IPS DF 6.9 (cell line): Measurements from ENCODE around the gene ZBED2.
"Not testable (repeated sequence)": the region's sequence is repeated elsewhere in the genome, so short reads cannot be mapped to it uniquely, and the experiment has no call there.

Experiments
- DNase-seq: peaks from one replicate; pipeline ENCODE4 v3.0.0-alpha.2; 2013; ENCODE audit warnings: low read depth, low spot score
- H3K27ac ChIP-seq: one replicate; pipeline ENCODE4 v1.5.1; 2013; ENCODE audit warnings: low read length, control low read depth
- H3K27me3 ChIP-seq: 2 replicates; pipeline ENCODE4 v1.6.1; 2013; ENCODE audit warnings: mild to moderate bottlenecking, low read length; ENCODE audit not compliant: control insufficient read depth, insufficient read depth
- H3K36me3 ChIP-seq: 2 replicates; pipeline ENCODE4 v1.6.1; 2013; ENCODE audit warnings: low read length; ENCODE audit not compliant: control insufficient read depth, insufficient read depth
- H3K4me1 ChIP-seq: 2 replicates; pipeline ENCODE4 v1.6.1; 2013; ENCODE audit warnings: low read length; ENCODE audit not compliant: control insufficient read depth, insufficient read depth
- H3K4me3 ChIP-seq: 2 replicates; pipeline ENCODE4 v1.5.1; 2013; ENCODE audit warnings: mild to moderate bottlenecking, low read length
- H3K9me3 ChIP-seq: 2 replicates; pipeline ENCODE4 v1.6.1; 2013; ENCODE audit warnings: low read length, inconsistent platforms; ENCODE audit not compliant: control insufficient read depth, insufficient read depth
- WGBS: extraction: QIAGEN DNeasy Blood & Tissue Kit; methylation state at CpG from one replicate; pipeline ENCODE4 v1.1.7; 2013; ENCODE audit warnings: mixed read lengths, missing lambda C conversion rate; ENCODE audit not compliant: insufficient read length, insufficient coverage; 5-methylcytosine and 5-hydroxymethylcytosine counted together

ZBED2 gene

DNA sequence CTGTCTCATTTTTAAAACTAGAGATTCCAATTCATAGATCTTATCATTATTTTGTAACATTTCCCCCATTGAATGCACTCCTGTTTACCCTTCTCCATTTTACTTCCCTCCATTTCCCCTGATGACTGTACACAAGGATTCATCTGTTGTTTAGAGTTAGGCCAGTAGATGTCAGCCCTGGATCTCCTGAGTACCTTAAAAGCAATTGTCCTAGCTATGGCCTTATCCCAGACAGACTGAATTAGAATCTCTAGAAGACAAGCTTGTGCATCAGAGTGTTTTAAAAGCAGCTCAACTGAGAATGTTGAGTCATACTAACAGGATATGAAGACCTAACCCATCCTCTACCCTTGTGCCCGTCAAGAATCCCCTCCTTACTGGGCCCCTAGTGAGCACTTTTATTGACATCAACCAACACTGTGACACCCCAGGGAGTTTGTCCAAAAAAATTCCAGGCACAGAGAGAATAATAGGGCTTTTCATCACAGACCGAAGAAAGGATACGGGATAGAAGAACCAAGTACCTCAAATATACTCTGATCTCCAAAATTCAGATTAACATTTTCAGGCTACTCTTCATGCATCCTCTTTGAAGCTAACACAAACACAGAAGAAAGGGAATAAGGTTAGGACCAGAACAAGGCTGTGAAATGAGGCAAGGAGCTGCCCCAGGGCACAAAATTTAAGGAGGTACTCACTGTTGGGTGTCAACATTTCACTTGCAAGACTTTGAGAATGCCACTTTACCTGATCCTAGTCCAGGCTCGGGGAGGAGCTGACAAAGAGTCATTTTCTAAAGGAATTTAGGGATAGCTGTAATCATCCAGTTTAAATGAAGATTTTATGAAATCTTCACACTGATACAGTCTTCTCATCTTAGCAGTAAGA, 17.1 kb downstream of the ZBED2 start:
- no CpG with 5 or more reads among the region's 4 CpGs for WGBS
- no peaks in the 10 kb centered on the region for H3K27me3 ChIP-seq
- H3K4me1 ChIP-seq, result no peaks in the 10 kb centered on the region
- no peak overlapping the region for H3K27ac ChIP-seq
- no peaks in the 10 kb centered on the region for H3K36me3 ChIP-seq
- H3K9me3 ChIP-seq, result no peaks in the 10 kb centered on the region
- H3K4me3 ChIP-seq, result no peak overlapping the region
- DNase-seq, result peak; percentile 11

DNA sequence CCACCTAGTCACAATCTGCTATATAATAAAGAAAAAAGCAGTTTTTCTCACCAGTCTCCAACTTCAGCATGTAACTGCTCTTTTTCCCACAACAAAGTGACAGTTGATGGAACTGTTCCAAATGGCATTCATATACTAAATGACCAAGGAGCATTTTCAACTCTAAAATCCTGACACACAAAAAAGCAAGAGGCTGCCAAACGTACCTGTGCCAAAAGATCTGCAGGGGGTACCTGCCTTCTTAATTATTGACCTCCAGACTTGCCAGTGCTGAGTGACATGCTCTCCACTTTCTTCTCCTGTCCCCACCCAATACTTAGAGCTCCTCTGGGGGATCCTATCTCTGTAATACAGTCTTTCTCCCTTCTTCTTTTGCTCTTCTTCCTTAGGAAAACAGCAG, 18.0 kb downstream of the ZBED2 start:
- H3K9me3 ChIP-seq, result no peaks in the 10 kb centered on the region
- no peaks in the 10 kb centered on the region for H3K36me3 ChIP-seq
- H3K4me1 ChIP-seq, result no peaks in the 10 kb centered on the region
- no peak overlapping the region for H3K4me3 ChIP-seq
- no CpG with 5 or more reads among the region's 1 CpG for WGBS
- no peaks in the 10 kb centered on the region for H3K27me3 ChIP-seq
- H3K27ac ChIP-seq, result no peak overlapping the region
- DNase-seq, result no peak

- WGBS, result no CpG with 5 or more reads among the region's 6 CpGs
- H3K4me1 ChIP-seq, result no peaks in the 10 kb centered on the region
- no peak for DNase-seq
- H3K36me3 ChIP-seq, result no peaks in the 10 kb centered on the region
- H3K27me3 ChIP-seq, result no peaks in the 10 kb centered on the region
- H3K9me3 ChIP-seq, result no peaks in the 10 kb centered on the region
- no peak overlapping the region for H3K4me3 ChIP-seq
- no peak overlapping the region for H3K27ac ChIP-seq
Observed at GRCh38 chr3:111571907-111572460, 23.2 kb downstream of the ZBED2 start.

DNA sequence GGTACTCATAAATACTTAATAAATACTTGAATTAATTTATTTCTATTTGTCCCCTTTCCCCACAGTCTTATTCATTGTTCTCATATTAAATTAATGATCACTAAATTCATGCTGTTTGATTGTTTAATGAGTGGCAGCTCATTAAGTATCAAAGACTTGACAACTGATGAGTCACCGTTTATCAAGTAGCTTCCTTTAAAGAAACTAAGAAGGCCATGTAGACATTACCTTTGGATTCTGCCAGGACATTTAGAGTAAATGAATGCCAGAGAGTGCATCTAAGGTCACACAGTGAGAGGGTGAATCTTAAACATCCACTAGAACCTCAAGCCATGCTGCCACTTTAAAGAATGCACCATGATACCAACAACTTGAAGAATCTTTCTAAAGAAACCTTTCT, 23.9 kb downstream of the ZBED2 start:
- Histone ChIP-seq H3K9me3 (no peaks in the 10 kb centered on the region), H3K36me3 (no peaks in the 10 kb centered on the region), H3K27me3 (no peaks in the 10 kb centered on the region), H3K27ac (no peak overlapping the region), H3K4me1 (no peaks in the 10 kb centered on the region), H3K4me3 (no peak overlapping the region)
- DNase-seq, result no peak
- no CpG with 5 or more reads among the region's 1 CpG for WGBS

DNA sequence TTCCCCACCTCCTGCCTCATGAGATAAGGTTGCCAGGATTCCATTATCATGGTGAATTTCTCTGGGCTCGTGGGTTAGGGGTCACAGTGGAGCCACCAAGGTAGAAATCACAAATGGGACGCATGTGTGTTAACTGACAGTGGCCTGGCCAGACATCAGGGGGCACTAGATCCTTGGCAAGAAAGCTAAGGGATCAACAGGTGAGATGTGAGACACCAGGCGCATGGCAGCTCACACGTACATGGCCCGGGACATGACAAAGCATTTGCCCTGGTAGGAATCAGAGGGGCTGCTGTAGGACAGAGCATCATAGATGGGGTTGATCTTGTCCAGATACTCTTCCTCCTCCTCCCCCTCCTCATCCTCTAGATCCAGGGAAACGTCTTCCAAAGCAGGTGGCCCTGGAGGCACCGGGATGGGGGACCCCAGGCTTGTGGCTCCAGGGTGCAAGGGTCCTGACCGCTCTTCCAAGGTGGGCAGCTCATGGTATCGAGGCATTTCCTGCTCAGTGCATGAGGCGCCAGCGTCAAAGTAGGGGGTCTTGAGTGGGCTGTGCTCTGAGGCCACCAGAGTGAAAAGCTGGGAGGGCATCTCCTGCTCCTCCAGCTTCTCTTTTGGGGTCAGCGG, 24.6 kb downstream of the ZBED2 start:
- H3K36me3 ChIP-seq, result no peaks in the 10 kb centered on the region
- no peaks in the 10 kb centered on the region for H3K4me1 ChIP-seq
- H3K27ac ChIP-seq, result no peak overlapping the region
- H3K9me3 ChIP-seq, result no peaks in the 10 kb centered on the region
- DNase-seq, result no peak
- no peaks in the 10 kb centered on the region for H3K27me3 ChIP-seq
- no CpG with 5 or more reads among the region's 12 CpGs for WGBS
- H3K4me3 ChIP-seq, result no peak overlapping the region

- no peaks in the 10 kb centered on the region for H3K27me3 ChIP-seq
- no peak for DNase-seq
- no peak overlapping the region for H3K27ac ChIP-seq
- no peak overlapping the region for H3K4me3 ChIP-seq
- no peaks in the 10 kb centered on the region for H3K9me3 ChIP-seq
- H3K4me1 ChIP-seq, result no peaks in the 10 kb centered on the region
- no peaks in the 10 kb centered on the region for H3K36me3 ChIP-seq
Observed at GRCh38 chr3:111568911-111569310, 26.2 kb downstream of the ZBED2 start.

- Histone ChIP-seq H3K4me1 (no peaks in the 10 kb centered on the region), H3K9me3 (no peaks in the 10 kb centered on the region), H3K27ac (no peak overlapping the region), H3K4me3 (no peak overlapping the region), H3K27me3 (no peaks in the 10 kb centered on the region), H3K36me3 (no peaks in the 10 kb centered on the region)
- 100% methylated on average over 1 of the region's 2 CpGs for WGBS
- no peak for DNase-seq
Observed at GRCh38 chr3:111568355-111568754, 26.8 kb downstream of the ZBED2 start.

GRCh38 chr3:111566844-111567243, 28.3 kb downstream of the ZBED2 start:
- H3K27me3 ChIP-seq, result no peaks in the 10 kb centered on the region
- H3K4me3 ChIP-seq, result no peak overlapping the region
- DNase-seq, result no peak
- no peak overlapping the region for H3K27ac ChIP-seq
- no CpG with 5 or more reads among the region's 2 CpGs for WGBS
- no peaks in the 10 kb centered on the region for H3K4me1 ChIP-seq
- H3K9me3 ChIP-seq, result no peaks in the 10 kb centered on the region
- no peaks in the 10 kb centered on the region for H3K36me3 ChIP-seq

DNA sequence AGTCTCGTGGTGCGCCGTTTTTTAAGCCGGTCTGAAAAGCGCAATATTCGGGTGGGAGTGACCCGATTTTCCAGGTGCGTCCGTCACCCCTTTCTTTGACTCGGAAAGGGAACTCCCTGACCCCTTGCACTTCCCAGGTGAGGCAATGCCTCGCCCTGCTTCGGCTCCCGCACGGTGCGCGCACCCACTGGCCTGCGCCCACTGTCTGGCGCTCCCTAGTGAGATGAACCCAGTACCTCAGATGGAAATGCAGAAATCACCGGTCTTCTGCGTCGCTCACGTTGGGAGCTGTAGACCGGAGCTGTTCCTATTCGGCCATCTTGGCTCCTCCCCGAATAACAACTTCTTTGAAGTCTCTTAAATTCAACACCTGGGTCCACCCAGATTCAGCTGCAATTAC, 33.2 kb downstream of the ZBED2 start:
- H3K9me3 ChIP-seq, H3K4me1 ChIP-seq, H3K36me3 ChIP-seq, H3K27me3 ChIP-seq, H3K27ac ChIP-seq, DNase-seq, H3K4me3 ChIP-seq: not testable (repeated sequence)
- no CpG with 5 or more reads among the region's 25 CpGs for WGBS

DNA sequence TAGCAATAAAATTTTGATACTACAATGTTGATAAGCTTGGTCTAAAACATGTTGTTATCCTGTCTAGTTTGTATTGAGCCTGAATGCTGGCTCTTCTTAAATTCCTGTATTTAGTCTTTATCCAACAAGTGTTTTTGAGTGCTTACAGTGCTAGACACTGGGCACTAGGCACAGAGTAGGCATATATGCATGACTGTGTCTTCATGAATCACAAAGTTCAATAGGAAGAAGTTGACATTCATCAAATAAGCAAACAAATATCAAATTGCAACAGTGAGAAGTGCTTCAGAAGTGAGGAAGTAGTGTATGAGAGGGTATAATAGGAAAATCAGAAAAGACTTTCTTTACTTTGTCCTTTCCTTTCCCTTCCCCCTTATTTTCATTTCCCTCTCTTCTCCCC, 46.4 kb downstream of the ZBED2 start:
- no peaks in the 10 kb centered on the region for H3K36me3 ChIP-seq
- H3K4me3 ChIP-seq, result no peak overlapping the region
- no peak for DNase-seq
- H3K9me3 ChIP-seq, result no peaks in the 10 kb centered on the region
- H3K27me3 ChIP-seq, result no peaks in the 10 kb centered on the region
- H3K4me1 ChIP-seq, result peaks cover 1% of the 10 kb centered on the region; the same call in 1 of the 2 replicates
- no peak overlapping the region for H3K27ac ChIP-seq
